Esophagus squamous epithelium (tissue), 5 donors: ENCODE data around the gene LINC00237. TPM values are rescaled to one million over a fixed set of nuclear protein-coding genes. Genes with fewer than 3 reads are reported as not detected.
A peak's percentile ranks its signal among the peaks of the same experiment; 100 is the strongest.

Experiments
- DNase-seq: peaks from one replicate; lab custom pipeline; 2025; lab: John Stamatoyannopoulos, UW
- H3K27ac ChIP-seq, 4 donors: fragments of 200-600 bp; sonication (generic); one replicate each; pipeline ENCODE4 v1.5.1; 2016 to 2019; ENCODE audit warnings: mild to moderate bottlenecking in 1 of 4
- H3K27me3 ChIP-seq, 4 donors: fragments of 200-600 bp; sonication (generic); 1 replicate in 3 of 4; 2 replicates in 1 of 4; pipeline versions ENCODE4 v1.5.1 to v1.6.0; 2017 to 2021; ENCODE audit warnings: antibody characterized with exemption in 1 of 4
- H3K36me3 ChIP-seq, 3 donors: fragments of 200-600 bp; sonication (generic); one replicate each; pipeline ENCODE4 v1.5.1; 2016 to 2019
- H3K4me1 ChIP-seq, 3 donors: fragments of 200-600 bp; sonication (generic); one replicate each; pipeline ENCODE4 v1.5.1; 2017 to 2019
- H3K4me3 ChIP-seq, 4 donors: fragments of 200-600 bp; sonication (generic); 1 replicate in 3 of 4; 2 replicates in 1 of 4; pipeline ENCODE4 v1.5.1; 2016 to 2019; ENCODE audit warnings: mild to moderate bottlenecking in 2 of 4, moderate library complexity in 1 of 4
- H3K9me3 ChIP-seq, 3 donors: fragments of 200-600 bp; sonication (generic); one replicate each; pipeline ENCODE4 v1.5.1; 2016 to 2019
- CTCF ChIP-seq, 6 experiments: fragments of 450-650 bp in 4 of 6; fragments of 200-600 bp in 2 of 6; sonication (generic) in 2 of 6; IDR thresholded peaks; one replicate each; pipeline ENCODE4 v1.5.1; 2016 to 2019; ENCODE audit warnings: antibody characterized with exemption in 6 of 6, mild to moderate bottlenecking in 4 of 6, moderate library complexity in 4 of 6
- POLR2A ChIP-seq, 4 donors: fragments of 450-650 bp; IDR thresholded peaks; one replicate each; pipeline ENCODE4 v1.6.1; 2017; ENCODE audit warnings: antibody characterized with exemption in 4 of 4, mild to moderate bottlenecking in 4 of 4, moderate library complexity in 3 of 4
- WGBS, 2 donors: methylation state at CpG; one replicate each; pipeline ENCODE4 v1.1.5; 2018; 5-methylcytosine and 5-hydroxymethylcytosine counted together
- intact Hi-C: fragments of 100-400 bp; cut with DNase I; formaldehyde crosslinking; loops from one replicate; pipeline ENCODE4 v1.15.0; 2022
- total RNA-seq, 4 donors: library from RNA; depleted of rRNA; stranded (reverse); fragments of >200 nt; gene quantifications; one replicate each; pipeline ENCODE4 v1.1.0, GENCODE V29; 2016
- donor health status: DM: yes; HTN: yes; CAD: no.

LINC00237 gene
- total RNA-seq, 4 donors from 2014 or later: not detected

- intact Hi-C loops: no loop called here
- Histone ChIP-seq H3K27ac (no peak overlapping the region), H3K27me3 (peaks cover 3 to 58% (median 14%) of the 10 kb centered on the region in 4 donors), H3K9me3 (no peaks in the 10 kb centered on the region), H3K36me3 (no peaks in the 10 kb centered on the region), H3K4me1 (peaks cover under 1 to 8% (median 4%) of the 10 kb centered on the region in 3 donors), H3K4me3 (no peak overlapping the region)
- TF ChIP-seq POLR2A (IDR thresholded peaks at IDR 0.05) (no peak), CTCF (IDR thresholded peaks at IDR 0.05) (no peak)
- WGBS, 2 donors: 74 to 85% methylated on average over 1 of the region's 1 CpG
- no peak for DNase-seq
Measured at GRCh38 chr20:21110811-21111210, 4.7 kb upstream of the LINC00237 start.

GRCh38 chr20:21109144-21109543 is 3.0 kb upstream of the LINC00237 start:
- H3K4me1 ChIP-seq: peaks cover 8 to 17% (median 11%) of the 10 kb centered on the region in 3 donors
- no peak overlapping the region for H3K27ac ChIP-seq
- DNase-seq: no peak
- no peaks in the 10 kb centered on the region for H3K9me3 ChIP-seq
- WGBS, 2 donors: no CpG with 5 or more reads among the region's 2 CpGs
- no peak overlapping the region for H3K4me3 ChIP-seq
- intact Hi-C loops: no loop called here
- H3K27me3 ChIP-seq: peaks cover 16 to 75% (median 27%) of the 10 kb centered on the region in 4 donors
- H3K36me3 ChIP-seq: no peaks in the 10 kb centered on the region
- TF ChIP-seq POLR2A (IDR thresholded peaks at IDR 0.05) (no peak), CTCF (IDR thresholded peaks at IDR 0.05) (no peak)

GRCh38 chr20:21105429-21106170 is 558 bp downstream of the LINC00237 start:
- Histone ChIP-seq H3K27ac (no peak overlapping the region), H3K4me1 (peaks cover 35 to 49% (median 42%) of the 10 kb centered on the region in 3 donors), H3K4me3 (peak overlapping the region in 2 of 4 donors; percentile 17 to 44), H3K36me3 (no peaks in the 10 kb centered on the region), H3K27me3 (peaks cover 30 to 96% (median 53%) of the 10 kb centered on the region in 4 donors), H3K9me3 (no peaks in the 10 kb centered on the region)
- intact Hi-C loops: no loop called here
- no peak for DNase-seq
- 13% methylated on average over 3 of the region's 50 CpGs; no CpG with 5 or more reads in 1 of the 2 donors for WGBS, 2 donors
- TF ChIP-seq CTCF (IDR thresholded peaks at IDR 0.05): no peak
- TF ChIP-seq POLR2A (IDR thresholded peaks at IDR 0.05): no peak

GRCh38 chr20:21104921-21105320 is 1.2 kb downstream of the LINC00237 start:
- Histone ChIP-seq H3K27me3 (peaks cover 37 to 100% (median 59%) of the 10 kb centered on the region in 4 donors), H3K4me1 (peaks cover 40 to 56% (median 44%) of the 10 kb centered on the region in 3 donors), H3K36me3 (no peaks in the 10 kb centered on the region), H3K27ac (no peak overlapping the region), H3K4me3 (no peak overlapping the region), H3K9me3 (no peaks in the 10 kb centered on the region)
- TF ChIP-seq POLR2A (IDR thresholded peaks at IDR 0.05): no peak
- TF ChIP-seq CTCF (IDR thresholded peaks at IDR 0.05): no peak
- intact Hi-C loops: no loop called here
- no peak for DNase-seq
- 0 to 20% methylated on average over 1 to 10 of the region's 16 CpGs for WGBS, 2 donors

GRCh38 chr20:21104466-21104761 is 1.7 kb downstream of the LINC00237 start:
- no peak for DNase-seq

More at GRCh38 chr20:21104466-21104761, 1.7 kb downstream of the LINC00237 start:
- H3K27me3 ChIP-seq: peaks cover 38 to 100% (median 61%) of the 10 kb centered on the region in 4 donors
- H3K36me3 ChIP-seq: no peaks in the 10 kb centered on the region
- no peak for TF ChIP-seq CTCF (IDR thresholded peaks at IDR 0.05)
- TF ChIP-seq POLR2A (IDR thresholded peaks at IDR 0.05): no peak
- no peak overlapping the region for H3K27ac ChIP-seq
- WGBS, 2 donors: 10 to 48% methylated on average over 5 of the region's 5 CpGs
- intact Hi-C loops: no loop called here
- no peaks in the 10 kb centered on the region for H3K9me3 ChIP-seq
- H3K4me3 ChIP-seq: no peak overlapping the region
- peaks cover 44 to 61% (median 44%) of the 10 kb centered on the region in 3 donors for H3K4me1 ChIP-seq
